Activated CD8-positive, alpha-beta memory T cell treated with anti-CD3 and anti-CD28 coated beads, Interleukin-2, amount 50 U/mL, for 1 hour (primary cell): ENCODE data around the gene CT45A9.
"Not testable (repeated sequence)": the region's sequence is repeated elsewhere in the genome, so short reads cannot be mapped to it uniquely, and the experiment has no call there.

Experiments
- DNase-seq: peaks from one replicate; pipeline ENCODE4 v3.0.0-alpha.2; 2020; ENCODE audit errors: extremely low read depth

CT45A9 gene, protein sequence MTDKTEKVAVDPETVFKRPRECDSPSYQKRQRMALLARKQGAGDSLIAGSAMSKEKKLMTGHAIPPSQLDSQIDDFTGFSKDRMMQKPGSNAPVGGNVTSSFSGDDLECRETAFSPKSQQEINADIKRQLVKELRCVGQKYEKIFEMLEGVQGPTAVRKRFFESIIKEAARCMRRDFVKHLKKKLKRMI

DNA sequence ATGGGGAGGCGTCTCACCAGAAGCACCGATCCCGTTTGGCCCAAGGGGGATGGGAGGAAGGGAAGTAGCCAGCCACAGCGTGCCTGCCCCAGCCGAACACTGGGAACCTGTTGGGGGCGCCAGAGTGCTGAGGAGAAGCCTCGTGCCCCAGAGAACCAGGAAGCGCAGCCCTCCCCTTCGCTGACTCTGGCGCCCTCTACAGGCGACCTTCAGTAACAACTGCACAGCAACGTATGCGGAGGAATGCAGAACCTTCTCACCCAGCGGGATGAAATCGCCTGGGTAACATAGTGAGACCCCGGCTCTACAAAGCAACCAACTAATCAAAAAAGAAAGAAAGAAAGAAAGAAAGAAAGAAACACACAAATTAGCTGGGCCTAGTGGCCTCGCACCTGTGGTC, at the start of gene CT45A9:
Gene CT45A9 (minus strand): TSS at position 101 of the 400 bp plus-strand sequence. CDS start 3,751 bp downstream, outside the sequence.
- DNase-seq, result not testable (repeated sequence)

DNA sequence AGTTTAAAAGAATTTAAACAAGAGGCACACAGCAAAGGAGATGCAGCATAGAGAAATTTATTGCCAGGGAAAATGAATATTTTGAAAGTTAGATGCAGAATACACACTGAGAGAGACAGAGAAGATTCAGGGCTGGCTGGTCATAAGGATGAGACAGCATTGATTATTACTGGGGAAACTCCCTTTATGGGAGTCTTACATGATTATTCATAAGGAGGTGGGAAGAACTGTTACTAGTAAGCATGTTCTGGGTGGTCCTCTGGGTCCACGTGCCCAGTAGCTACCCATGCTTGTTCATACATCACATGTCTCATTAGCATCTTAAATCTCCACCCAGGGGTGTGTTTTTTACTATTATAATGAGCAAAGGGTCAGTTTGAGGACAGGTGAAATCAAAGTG, 48.9 kb upstream of the CT45A9 start:
- DNase-seq, result not testable (repeated sequence)

DNA sequence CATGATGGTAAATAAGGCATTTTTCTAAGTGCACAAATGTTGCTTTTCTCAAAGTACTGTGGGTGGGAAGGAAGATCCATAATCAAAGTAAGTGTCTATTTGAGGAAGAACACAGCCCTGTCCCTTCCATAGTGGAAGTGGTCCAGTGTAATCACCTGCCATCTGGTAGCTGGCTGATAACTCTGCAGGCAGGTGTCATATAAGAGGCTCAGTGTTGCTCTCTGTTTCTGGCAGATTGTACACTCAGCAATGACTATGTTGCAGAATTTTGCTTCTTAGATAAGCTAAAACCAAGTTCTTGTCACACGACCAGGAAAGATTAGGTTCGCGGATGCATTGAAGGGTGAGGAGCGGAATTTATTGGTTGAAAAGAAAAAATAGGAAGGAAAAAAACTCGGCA, 42.8 kb upstream of the CT45A9 start:
- no peak for DNase-seq

DNA sequence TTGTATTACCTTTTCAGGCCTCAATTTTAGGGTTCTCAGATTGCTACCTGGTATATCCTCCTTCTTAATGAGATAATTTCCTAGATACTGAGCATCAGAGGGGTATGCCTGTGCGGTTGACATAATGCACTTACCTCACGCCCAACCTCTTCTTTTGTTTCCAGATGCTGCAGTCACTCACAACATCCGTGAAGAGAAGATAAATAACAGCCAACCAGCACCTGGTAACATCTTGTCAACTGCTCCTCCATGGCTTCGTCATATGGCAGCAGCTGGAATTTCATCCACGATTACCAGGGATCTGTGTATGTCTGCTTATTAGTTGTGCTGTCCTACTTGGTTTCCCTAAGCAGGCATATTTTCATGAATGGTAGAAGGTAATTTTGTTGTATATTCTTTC, 38.6 kb upstream of the CT45A9 start:
- DNase-seq, result no peak

DNA sequence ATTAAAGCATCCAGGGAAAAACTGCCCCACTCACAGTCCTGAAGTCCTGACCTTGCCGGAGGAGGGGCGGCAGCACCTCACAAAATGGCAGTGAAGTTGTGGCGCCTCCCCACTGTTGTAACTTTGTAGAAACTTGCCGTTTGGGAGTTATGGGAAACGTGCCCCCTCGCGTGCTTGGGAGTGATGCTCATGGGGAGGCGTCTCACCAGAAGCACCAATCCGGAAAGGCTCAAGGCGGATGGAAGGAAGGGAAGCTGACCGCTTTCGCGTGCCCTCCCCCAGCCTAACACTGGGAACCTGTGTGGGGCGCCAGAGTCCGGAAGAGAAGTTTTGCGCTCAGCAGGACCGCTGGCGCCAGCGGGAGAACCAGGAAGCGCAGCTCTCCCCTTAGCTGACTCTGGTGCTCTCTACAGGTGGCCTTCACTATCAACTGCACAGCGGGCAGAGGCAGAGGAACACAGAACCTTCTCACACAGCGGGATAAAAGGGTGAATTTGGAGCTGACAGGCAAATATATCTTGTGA, 21.7 kb upstream of the CT45A9 start, which contains the start of the genes CT45A10 and SAGE1:
Gene CT45A10 (minus strand): TSS at position 151 of the 524 bp plus-strand sequence. CDS start 8,100 bp downstream, outside the sequence.
Gene SAGE1 (plus strand): TSS at position 423 of the 524 bp plus-strand sequence. CDS start 2,527 bp downstream, outside the sequence.
- DNase-seq, result no peak

DNA sequence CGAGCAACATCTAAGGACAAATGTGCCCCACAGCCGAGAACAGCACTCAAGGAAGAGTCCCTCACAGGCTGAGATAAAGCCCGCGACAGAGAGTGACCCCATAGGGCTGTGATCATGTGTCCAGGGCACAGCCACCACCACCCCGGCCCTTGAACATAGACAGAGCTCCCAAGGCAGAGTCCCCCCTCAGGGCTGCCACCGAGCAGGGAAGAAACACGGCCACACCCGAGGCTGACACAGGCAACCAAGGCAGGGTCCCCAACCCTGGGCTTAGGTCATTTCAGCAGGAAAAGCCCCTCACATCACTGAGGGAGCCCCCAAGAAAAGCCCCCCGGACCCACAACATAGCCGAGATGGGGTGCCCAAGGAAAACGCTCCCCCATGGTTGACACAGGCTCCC, 21.2 kb upstream of the CT45A9 start:
- DNase-seq, result no peak

DNA sequence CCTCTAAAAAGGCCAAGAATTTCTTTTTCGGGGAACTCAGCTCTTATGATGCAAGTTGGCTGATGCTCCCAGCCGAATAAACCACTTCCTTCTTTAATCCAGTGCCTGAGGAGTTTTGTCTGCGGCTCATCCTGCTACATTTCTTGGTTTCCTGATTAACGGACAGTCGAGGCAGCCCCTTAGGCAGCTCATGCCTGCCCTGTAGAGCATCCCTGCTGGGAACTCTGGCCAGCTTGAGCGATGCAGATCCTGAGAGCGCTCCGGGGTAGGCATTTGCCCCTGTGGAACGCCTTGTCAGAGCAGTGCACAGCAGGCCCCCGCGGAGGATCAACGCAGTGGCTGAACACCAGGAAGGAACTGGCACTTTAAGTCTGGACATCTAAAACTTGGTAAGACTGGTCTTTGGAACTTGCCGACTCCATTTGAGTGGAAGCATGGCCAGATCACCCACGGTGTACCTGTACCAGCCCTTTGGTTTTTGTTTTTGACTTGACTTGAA, 18.5 kb upstream of the CT45A9 start:
- DNase-seq, result no peak

DNA sequence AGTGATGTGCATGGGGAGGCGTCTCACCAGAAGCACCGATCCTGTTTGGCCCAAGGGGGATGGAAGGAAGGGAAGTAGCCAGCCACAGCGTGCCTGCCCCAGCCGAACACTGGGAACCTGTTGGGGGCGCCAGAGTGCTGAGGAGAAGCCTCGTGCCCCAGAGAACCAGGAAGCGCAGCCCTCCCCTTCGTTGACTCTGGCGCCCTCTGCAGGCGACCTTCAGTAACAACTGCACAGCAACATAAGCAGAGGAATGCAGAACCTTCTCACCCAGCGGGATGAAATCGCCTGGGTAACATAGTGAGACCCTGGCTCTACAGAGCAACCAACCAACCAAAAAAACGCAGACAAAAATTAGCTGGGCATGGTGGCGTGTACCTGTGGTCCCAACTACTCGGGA, 17.4 kb upstream of the CT45A9 start:
- not testable (repeated sequence) for DNase-seq

DNA sequence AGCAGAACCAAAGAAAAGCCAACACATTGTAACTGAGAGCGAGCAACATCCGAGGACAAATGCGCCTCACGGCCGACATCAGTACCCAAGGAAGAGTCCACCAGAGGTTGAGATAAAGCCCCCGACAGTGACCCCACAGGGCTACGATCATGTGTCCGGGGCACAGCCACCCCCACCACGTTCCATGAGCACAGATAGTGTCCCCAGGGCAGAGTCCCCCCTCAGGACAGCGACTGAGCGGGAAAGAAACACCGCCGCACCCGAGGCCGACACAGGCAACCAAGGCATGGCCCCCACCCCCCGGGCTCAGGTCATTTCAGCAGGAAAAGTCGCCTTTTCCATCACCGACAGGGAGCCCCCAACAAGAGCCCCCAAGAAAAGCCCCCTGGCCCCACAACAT, 16.6 kb upstream of the CT45A9 start:
- DNase-seq, result not testable (repeated sequence)

DNA sequence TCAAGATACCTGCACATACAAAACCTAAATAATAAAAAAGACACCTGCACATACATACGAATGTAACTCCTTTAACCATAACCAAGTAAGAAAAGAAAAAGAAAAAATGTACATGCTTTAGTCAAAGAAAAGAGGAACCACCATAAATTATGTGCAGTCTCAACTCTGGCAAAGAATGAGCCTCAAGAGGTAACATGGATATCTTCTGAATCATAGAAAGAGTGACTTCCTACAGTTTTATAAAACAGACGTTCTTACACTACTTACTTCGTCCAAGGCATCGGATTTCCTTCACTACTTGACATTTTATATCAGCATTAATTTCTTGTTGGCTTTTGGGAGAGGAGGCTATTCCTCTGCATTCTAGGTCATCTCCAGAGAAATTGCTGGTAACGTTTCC, 11.1 kb upstream of the CT45A9 start:
- not testable (repeated sequence) for DNase-seq

DNA sequence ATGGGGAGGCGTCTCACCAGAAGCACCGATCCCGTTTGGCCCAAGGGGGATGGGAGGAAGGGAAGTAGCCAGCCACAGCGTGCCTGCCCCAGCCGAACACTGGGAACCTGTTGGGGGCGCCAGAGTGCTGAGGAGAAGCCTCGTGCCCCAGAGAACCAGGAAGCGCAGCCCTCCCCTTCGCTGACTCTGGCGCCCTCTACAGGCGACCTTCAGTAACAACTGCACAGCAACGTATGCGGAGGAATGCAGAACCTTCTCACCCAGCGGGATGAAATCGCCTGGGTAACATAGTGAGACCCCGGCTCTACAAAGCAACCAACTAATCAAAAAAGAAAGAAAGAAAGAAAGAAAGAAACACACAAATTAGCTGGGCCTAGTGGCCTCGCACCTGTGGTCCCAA, 17.2 kb downstream of the CT45A9 start, which contains the start of gene CT45A8:
Gene CT45A8 (minus strand): TSS at position 101 of the 400 bp plus-strand sequence. CDS start 3,755 bp downstream, outside the sequence.
- not testable (repeated sequence) for DNase-seq

DNA sequence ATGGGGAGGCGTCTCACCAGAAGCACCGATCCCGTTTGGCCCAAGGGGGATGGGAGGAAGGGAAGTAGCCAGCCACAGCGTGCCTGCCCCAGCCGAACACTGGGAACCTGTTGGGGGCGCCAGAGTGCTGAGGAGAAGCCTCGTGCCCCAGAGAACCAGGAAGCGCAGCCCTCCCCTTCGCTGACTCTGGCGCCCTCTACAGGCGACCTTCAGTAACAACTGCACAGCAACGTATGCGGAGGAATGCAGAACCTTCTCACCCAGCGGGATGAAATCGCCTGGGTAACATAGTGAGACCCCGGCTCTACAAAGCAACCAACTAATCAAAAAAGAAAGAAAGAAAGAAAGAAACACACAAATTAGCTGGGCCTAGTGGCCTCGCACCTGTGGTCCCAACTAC, 34.4 kb downstream of the CT45A9 start, which contains the start of gene CT45A7:
Gene CT45A7 (minus strand): TSS at position 101 of the 400 bp plus-strand sequence. CDS start 3,747 bp downstream, outside the sequence.
- not testable (repeated sequence) for DNase-seq

DNA sequence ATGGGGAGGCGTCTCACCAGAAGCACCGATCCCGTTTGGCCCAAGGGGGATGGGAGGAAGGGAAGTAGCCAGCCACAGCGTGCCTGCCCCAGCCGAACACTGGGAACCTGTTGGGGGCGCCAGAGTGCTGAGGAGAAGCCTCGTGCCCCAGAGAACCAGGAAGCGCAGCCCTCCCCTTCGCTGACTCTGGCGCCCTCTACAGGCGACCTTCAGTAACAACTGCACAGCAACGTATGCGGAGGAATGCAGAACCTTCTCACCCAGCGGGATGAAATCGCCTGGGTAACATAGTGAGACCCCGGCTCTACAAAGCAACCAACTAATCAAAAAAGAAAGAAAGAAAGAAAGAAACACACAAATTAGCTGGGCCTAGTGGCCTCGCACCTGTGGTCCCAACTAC, 51.7 kb downstream of the CT45A9 start, which contains the start of gene CT45A2:
Gene CT45A2 (minus strand): TSS at position 101 of the 400 bp plus-strand sequence. CDS start 3,747 bp downstream, outside the sequence.
- not testable (repeated sequence) for DNase-seq
